K562 (cell line): Measurements from ENCODE around the gene GALE. TPM values are rescaled to one million over a fixed set of nuclear protein-coding genes. Genes with fewer than 3 reads are reported as not detected.

Experiments used
- CAMTA2 ChIP-seq: fragments of 250-450 bp; sonication (Bioruptor Pico); conservative IDR thresholded peaks from 2 replicates; pipeline ENCODE4 v1.5.1; 2022
- CBX8 ChIP-seq: fragments of 200-600 bp; sonication (generic); IDR thresholded peaks from 2 replicates; pipeline ENCODE4 v1.6.1; 2012; ENCODE audit warnings: borderline replicate concordance, mixed run types, low read depth, mild to moderate bottlenecking, moderate library complexity, mixed read lengths, low read length, control low read depth, inconsistent platforms; ENCODE audit not compliant: poor library complexity, severe bottlenecking; ENCODE audit errors: extremely low read depth
- CREBBP ChIP-seq: IDR thresholded peaks from one replicate; pipeline ENCODE4 v1.6.1; 2012; ENCODE audit warnings: low read depth, mild to moderate bottlenecking, control low read depth, inconsistent platforms, low read length
- DDX20 ChIP-seq: fragments of 450-650 bp; IDR thresholded peaks from 2 replicates; pipeline ENCODE4 v1.6.1; 2016; ENCODE audit warnings: missing genetic modification characterization, low read depth, mild to moderate bottlenecking, missing compliant biosample characterization, moderate library complexity
- GABPA ChIP-seq: fragments of 200-800 bp; sonication (Bioruptor generic); conservative IDR thresholded peaks from 2 replicates; pipeline ENCODE4 v1.6.1; 2016; ENCODE audit warnings: low read depth, missing genetic modification characterization, missing compliant biosample characterization
- HNRNPK ChIP-seq: fragments of 200-400 bp; formaldehyde crosslinking; IDR thresholded peaks from one replicate; pipeline ENCODE4 v1.6.1; 2018; ENCODE audit warnings: mild to moderate bottlenecking, low read depth, low read length; ENCODE audit not compliant: poor library complexity, severe bottlenecking
- MCM7 ChIP-seq, 2 experiments: fragments of 450-650 bp; IDR thresholded peaks; 2 replicates each; pipeline ENCODE4 v1.6.1; 2016 to 2018
- PCBP2 ChIP-seq: fragments of 200-400 bp; formaldehyde crosslinking; IDR thresholded peaks from 2 replicates; pipeline ENCODE4 v1.6.1; 2018; ENCODE audit warnings: low read length, low read depth, mild to moderate bottlenecking, moderate library complexity; ENCODE audit not compliant: poor library complexity, severe bottlenecking
- SLC30A9 ChIP-seq: fragments of 250-450 bp; sonication (Bioruptor Pico); IDR thresholded peaks from 2 replicates; pipeline ENCODE4 v1.8.0; 2022; ENCODE audit warnings: mild to moderate bottlenecking, moderate library complexity
- SRSF1 ChIP-seq: fragments of 200-400 bp; formaldehyde crosslinking; IDR thresholded peaks from 2 replicates; pipeline ENCODE4 v1.6.1; 2017; ENCODE audit warnings: mild to moderate bottlenecking, low read depth, low read length, moderate library complexity
- TAF1 ChIP-seq: IDR thresholded peaks from 2 replicates; pipeline ENCODE4 v1.6.1; 2011; ENCODE audit warnings: mild to moderate bottlenecking, low read length, moderate library complexity; ENCODE audit not compliant: insufficient read depth, control insufficient read depth, severe bottlenecking; ENCODE audit errors: extremely low read depth
- TRIM24 ChIP-seq, 2 experiments: fragments of 450-650 bp; IDR thresholded peaks; 2 replicates each; pipeline ENCODE4 v1.6.1; 2016
- U2AF1 ChIP-seq: fragments of 200-400 bp; formaldehyde crosslinking; optimal IDR thresholded peaks from 2 replicates; pipeline ENCODE3; 2017; ENCODE audit warnings: mild to moderate bottlenecking, low read depth, low read length, moderate library complexity
- ZNF224 ChIP-seq: sonication (generic); formaldehyde crosslinking; IDR thresholded peaks from 2 replicates; pipeline ENCODE4 v1.8.0; 2022; ENCODE audit warnings: mild to moderate bottlenecking, missing genetic modification reagents
- ZNF324 ChIP-seq: fragments of 250-450 bp; sonication (Bioruptor Pico); IDR thresholded peaks from 2 replicates; pipeline ENCODE4 v1.4.0; 2020; ENCODE audit warnings: mild to moderate bottlenecking
- ZNF695 ChIP-seq: fragments of 450-650 bp; formaldehyde crosslinking; IDR thresholded peaks from 2 replicates; pipeline ENCODE4 v1.4.0; 2020; ENCODE audit warnings: mild to moderate bottlenecking, moderate library complexity
- polyA plus RNA-seq, 8 experiments: library from polyadenylated mRNA; depleted of rRNA in 4 of 8; stranded (reverse) in 5 of 8; unstranded in 3 of 8; fragments of >200 nt; fragmentation: Nextera tagmentation in 2 of 8; fragmentation: Illumina TruSeq in 1 of 8; extraction: Ambion mirVana in 2 of 8; extraction: Trizol in 1 of 8; gene quantifications; 2 replicates each; pipeline versions ENCODE4 v1.2.1 to v1.2.3, GENCODE V29; 2011 to 2014; ENCODE audit warnings: inconsistent platforms in 1 of 8, missing spikeins in 1 of 8
- total RNA-seq, 7 experiments: library from RNA; depleted of rRNA in 6 of 7; stranded (reverse); fragments of >200 nt in 6 of 7; fragmentation: Illumina TruSeq in 2 of 7; extraction: Trizol in 2 of 7; gene quantifications; 2 replicates each; pipeline versions ENCODE4 v1.2.1 to v1.2.3, GENCODE V29; 2011 to 2021; ENCODE audit warnings: low replicate concordance in 1 of 7
- TF ChIP-seq, protein P1 (sequence below): fragments of 250-450 bp; sonication (Bioruptor Pico); IDR thresholded peaks from 2 replicates; pipeline ENCODE4 v1.8.0; 2022; ENCODE audit warnings: inconsistent platforms, mild to moderate bottlenecking, moderate library complexity, borderline replicate concordance
- TF ChIP-seq, protein P2 (sequence below): fragments of 450-650 bp; formaldehyde crosslinking; IDR thresholded peaks from 2 replicates; pipeline ENCODE4 v1.4.0; 2020; ENCODE audit warnings: mild to moderate bottlenecking, mixed read lengths
- TF ChIP-seq, protein P3 (sequence below): fragments of 250-450 bp; sonication (Bioruptor Pico); IDR thresholded peaks from 2 replicates; pipeline ENCODE4 v1.9.0; 2021; ENCODE audit warnings: mild to moderate bottlenecking
- TF ChIP-seq, protein P4 (sequence below): sonication (generic); formaldehyde crosslinking; IDR thresholded peaks from 2 replicates; pipeline ENCODE4 v1.9.0; 2022; ENCODE audit warnings: mild to moderate bottlenecking, missing genetic modification reagents
- TF ChIP-seq, protein P5 (sequence below): fragments of 450-650 bp; IDR thresholded peaks from 2 replicates; pipeline ENCODE4 v1.6.1; 2017; ENCODE audit warnings: antibody characterized with exemption

Gene GALE
- total and polyA plus RNA-seq, 9 of the 15 experiments (the other 6 are each of a cell fraction or from before 2014, with no cell fraction given), result 8.4 to 139 (median 88.3) TPM

DNA sequence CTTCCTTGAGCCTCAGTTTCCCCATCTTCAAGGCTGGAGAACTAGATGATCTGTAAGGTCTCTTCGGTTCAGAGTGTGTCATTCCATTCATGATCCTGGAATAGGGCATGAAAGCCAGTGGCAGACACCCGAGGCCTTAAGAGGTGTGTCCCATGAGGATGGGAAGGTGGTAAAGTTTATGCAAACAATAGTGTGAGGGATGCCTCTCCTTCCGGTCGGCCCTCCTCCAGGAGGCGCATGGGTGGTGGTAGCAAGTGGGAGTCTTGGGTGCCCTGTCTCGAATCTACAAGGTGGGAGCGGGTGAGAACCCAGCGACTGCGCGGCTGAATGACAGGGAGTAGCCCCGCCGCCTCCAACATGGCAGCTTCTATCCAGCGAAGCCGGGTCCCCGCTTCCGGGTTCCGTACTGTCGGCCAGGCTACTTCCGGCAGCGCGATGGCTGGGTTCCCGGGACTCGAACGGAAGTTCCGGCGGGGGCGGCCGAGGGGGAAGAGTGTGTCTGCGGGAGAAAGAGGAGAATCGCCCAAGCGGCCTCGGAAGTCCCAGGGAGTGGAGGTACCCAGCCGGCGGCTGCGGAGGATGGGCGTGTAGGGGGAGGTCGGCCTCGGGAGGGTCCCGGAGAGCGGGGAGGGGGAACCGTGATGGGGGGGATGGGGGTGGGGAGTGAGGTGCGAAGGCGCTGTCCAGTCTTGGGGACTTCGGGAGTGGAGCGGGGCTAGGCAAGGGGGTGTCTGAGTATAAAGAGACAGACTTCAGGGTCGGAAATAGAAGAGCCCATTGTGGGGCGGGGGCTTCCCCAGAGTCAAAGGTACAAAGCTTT is 9.6 kb downstream of the GALE start, which contains the start of gene LYPLA2 (continued):
- TF ChIP-seq CBX8, result no peak
- no peak for TF ChIP-seq U2AF1
- peak; percentile 75 for TF ChIP-seq TAF1
- TF ChIP-seq ZNF224 (CRISPR knock-in tag), result no peak
- TF ChIP-seq, protein P1, sequence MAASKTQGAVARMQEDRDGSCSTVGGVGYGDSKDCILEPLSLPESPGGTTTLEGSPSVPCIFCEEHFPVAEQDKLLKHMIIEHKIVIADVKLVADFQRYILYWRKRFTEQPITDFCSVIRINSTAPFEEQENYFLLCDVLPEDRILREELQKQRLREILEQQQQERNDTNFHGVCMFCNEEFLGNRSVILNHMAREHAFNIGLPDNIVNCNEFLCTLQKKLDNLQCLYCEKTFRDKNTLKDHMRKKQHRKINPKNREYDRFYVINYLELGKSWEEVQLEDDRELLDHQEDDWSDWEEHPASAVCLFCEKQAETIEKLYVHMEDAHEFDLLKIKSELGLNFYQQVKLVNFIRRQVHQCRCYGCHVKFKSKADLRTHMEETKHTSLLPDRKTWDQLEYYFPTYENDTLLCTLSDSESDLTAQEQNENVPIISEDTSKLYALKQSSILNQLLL (CRISPR knock-in tag), result no peak
- TF ChIP-seq ZNF324 (CRISPR knock-in tag), result no peak
- TF ChIP-seq, protein P2, sequence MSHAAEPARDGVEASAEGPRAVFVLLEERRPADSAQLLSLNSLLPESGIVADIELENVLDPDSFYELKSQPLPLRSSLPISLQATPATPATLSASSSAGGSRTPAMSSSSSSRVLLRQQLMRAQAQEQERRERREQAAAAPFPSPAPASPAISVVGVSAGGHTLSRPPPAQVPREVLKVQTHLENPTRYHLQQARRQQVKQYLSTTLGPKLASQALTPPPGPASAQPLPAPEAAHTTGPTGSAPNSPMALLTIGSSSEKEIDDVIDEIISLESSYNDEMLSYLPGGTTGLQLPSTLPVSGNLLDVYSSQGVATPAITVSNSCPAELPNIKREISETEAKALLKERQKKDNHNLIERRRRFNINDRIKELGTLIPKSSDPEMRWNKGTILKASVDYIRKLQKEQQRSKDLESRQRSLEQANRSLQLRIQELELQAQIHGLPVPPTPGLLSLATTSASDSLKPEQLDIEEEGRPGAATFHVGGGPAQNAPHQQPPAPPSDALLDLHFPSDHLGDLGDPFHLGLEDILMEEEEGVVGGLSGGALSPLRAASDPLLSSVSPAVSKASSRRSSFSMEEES (CRISPR knock-in tag), result no peak
- TF ChIP-seq CREBBP, result no peak
- TF ChIP-seq GABPA (tag), result peak; percentile 99
- no peak for TF ChIP-seq ZNF695 (CRISPR knock-in tag)
- no peak for TF ChIP-seq HNRNPK
- TF ChIP-seq, protein P3, sequence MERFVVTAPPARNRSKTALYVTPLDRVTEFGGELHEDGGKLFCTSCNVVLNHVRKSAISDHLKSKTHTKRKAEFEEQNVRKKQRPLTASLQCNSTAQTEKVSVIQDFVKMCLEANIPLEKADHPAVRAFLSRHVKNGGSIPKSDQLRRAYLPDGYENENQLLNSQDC, result no peak
- TF ChIP-seq, protein P4, sequence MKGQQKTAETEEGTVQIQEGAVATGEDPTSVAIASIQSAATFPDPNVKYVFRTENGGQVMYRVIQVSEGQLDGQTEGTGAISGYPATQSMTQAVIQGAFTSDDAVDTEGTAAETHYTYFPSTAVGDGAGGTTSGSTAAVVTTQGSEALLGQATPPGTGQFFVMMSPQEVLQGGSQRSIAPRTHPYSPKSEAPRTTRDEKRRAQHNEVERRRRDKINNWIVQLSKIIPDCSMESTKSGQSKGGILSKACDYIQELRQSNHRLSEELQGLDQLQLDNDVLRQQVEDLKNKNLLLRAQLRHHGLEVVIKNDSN (CRISPR knock-in tag), result 0 out of 2 replicates have a peak, but pooled peaks have one; percentile 26
- TF ChIP-seq SRSF1, result no peak
- no peak for TF ChIP-seq DDX20
- no peak for TF ChIP-seq CAMTA2 (CRISPR knock-in tag)
- no peak for TF ChIP-seq PCBP2
- TF ChIP-seq SLC30A9 (CRISPR knock-in tag), result no peak
- peak in 1 of 2 experiments; percentile 80; a peak in 2 of 4 replicates for TF ChIP-seq TRIM24 (IDR thresholded peaks at IDR 0.05)
- TF ChIP-seq MCM7 (IDR thresholded peaks at IDR 0.05), result no peak
- TF ChIP-seq, protein P5, sequence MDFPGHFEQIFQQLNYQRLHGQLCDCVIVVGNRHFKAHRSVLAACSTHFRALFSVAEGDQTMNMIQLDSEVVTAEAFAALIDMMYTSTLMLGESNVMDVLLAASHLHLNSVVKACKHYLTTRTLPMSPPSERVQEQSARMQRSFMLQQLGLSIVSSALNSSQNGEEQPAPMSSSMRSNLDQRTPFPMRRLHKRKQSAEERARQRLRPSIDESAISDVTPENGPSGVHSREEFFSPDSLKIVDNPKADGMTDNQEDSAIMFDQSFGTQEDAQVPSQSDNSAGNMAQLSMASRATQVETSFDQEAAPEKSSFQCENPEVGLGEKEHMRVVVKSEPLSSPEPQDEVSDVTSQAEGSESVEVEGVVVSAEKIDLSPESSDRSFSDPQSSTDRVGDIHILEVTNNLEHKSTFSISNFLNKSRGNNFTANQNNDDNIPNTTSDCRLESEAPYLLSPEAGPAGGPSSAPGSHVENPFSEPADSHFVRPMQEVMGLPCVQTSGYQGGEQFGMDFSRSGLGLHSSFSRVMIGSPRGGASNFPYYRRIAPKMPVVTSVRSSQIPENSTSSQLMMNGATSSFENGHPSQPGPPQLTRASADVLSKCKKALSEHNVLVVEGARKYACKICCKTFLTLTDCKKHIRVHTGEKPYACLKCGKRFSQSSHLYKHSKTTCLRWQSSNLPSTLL, result no peak
